ENCODE measurements around the gene SGO2. TPM values are rescaled to one million over a fixed set of nuclear protein-coding genes. Genes with fewer than 3 reads are reported as not detected.

SGO2 gene
- total RNA-seq, 4 donors from 2014 or later, result 0.71 to 2.5 (median 1.9) TPM

DNA sequence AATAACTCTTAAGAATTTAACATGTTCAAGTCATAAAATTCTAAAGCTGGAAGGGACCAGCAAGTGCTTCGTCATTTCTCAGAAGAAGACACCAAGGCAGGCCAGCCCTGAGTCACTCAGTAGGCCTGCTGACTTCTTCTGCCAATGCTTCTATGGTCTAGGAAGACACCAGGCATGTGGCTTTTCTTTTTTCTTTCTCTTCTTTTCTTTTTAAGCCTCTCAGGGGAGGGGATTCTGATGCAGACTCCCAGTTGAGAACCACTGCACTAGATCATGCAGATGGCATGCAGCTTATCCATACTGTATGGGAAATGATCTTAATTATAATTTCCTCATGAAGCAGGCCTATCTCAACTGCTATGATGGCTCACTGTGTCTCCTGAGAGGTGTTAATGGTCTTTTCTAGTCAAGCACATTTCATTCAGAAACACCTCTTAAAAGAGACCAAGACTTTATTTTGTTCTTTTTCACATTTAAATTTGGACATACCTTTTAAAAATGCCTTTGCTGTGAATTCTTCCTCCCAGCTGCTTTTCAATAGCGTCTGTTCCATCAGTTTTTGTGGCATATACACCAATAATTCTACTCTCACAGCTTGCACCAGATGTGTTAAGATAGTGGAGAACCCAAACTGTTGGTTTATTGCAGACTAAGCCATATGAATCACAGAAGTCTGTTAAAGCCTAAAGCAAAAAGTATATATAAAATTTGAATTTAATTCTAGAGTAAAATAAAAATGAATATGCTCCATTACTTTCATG, 27.4 kb upstream of the SGO2 start:
- intact Hi-C loops (cut with DNase I), result no loop called here
- H3K4me3 ChIP-seq, result no peak overlapping the region
- H3K27me3 ChIP-seq, result no peaks in the 10 kb centered on the region
- peak; percentile 45 for DNase-seq (ENCODE audit: extremely low spot score)
- H3K9me3 ChIP-seq, result no peaks in the 10 kb centered on the region
- TF ChIP-seq POLR2AphosphoS5 (IDR thresholded peaks at IDR 0.05) (no peak), EP300 (IDR thresholded peaks at IDR 0.05) (no peak)
- TF ChIP-seq, protein P1, sequence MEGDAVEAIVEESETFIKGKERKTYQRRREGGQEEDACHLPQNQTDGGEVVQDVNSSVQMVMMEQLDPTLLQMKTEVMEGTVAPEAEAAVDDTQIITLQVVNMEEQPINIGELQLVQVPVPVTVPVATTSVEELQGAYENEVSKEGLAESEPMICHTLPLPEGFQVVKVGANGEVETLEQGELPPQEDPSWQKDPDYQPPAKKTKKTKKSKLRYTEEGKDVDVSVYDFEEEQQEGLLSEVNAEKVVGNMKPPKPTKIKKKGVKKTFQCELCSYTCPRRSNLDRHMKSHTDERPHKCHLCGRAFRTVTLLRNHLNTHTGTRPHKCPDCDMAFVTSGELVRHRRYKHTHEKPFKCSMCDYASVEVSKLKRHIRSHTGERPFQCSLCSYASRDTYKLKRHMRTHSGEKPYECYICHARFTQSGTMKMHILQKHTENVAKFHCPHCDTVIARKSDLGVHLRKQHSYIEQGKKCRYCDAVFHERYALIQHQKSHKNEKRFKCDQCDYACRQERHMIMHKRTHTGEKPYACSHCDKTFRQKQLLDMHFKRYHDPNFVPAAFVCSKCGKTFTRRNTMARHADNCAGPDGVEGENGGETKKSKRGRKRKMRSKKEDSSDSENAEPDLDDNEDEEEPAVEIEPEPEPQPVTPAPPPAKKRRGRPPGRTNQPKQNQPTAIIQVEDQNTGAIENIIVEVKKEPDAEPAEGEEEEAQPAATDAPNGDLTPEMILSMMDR (IDR thresholded peaks at IDR 0.05), result no peak
- H3K4me1 ChIP-seq, result no peaks in the 10 kb centered on the region
- H3K27ac ChIP-seq (replicated peaks in 1 of 4), result no peak overlapping the region
- 88% methylated on average over 2 of the region's 2 CpGs for WGBS
- H3K36me3 ChIP-seq, result peaks cover 11 to 58% (median 40%) of the 10 kb centered on the region in 4 donors

DNA sequence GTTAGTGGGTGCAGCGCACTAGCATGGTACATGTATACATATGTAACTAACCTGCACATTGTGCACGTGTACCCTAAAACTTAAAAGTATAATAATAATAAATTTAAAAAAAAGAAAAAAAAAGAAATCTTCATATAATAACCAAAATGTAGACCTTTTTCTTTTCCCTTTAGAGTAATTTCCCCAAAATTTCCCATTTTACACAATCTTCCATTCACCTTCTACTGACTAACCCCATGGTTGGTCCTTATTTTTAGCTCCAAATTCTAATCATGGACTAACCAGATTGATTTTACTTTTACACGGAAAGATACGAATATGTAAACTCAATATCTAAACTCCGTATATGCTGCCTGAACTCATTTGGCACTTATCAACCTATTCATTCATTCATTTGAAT, 23.8 kb upstream of the SGO2 start:
- Histone ChIP-seq H3K36me3 (peaks cover 19 to 61% (median 33%) of the 10 kb centered on the region in 4 donors), H3K4me3 (no peak overlapping the region), H3K4me1 (no peaks in the 10 kb centered on the region), H3K27ac (replicated peaks in 1 of 4) (no peak overlapping the region), H3K27me3 (no peaks in the 10 kb centered on the region), H3K9me3 (no peaks in the 10 kb centered on the region)
- DNase-seq (ENCODE audit: extremely low spot score), result no peak
- 96% methylated on average over 5 of the region's 5 CpGs for WGBS
- no peak for TF ChIP-seq POLR2A (IDR thresholded peaks at IDR 0.05; ENCODE audit: low read depth)
- TF ChIP-seq, protein P1 (IDR thresholded peaks at IDR 0.05), result no peak
- no peak for TF ChIP-seq EP300 (IDR thresholded peaks at IDR 0.05)
- no peak for TF ChIP-seq POLR2AphosphoS5 (IDR thresholded peaks at IDR 0.05)
- intact Hi-C loops (cut with DNase I), result no loop called here

DNA sequence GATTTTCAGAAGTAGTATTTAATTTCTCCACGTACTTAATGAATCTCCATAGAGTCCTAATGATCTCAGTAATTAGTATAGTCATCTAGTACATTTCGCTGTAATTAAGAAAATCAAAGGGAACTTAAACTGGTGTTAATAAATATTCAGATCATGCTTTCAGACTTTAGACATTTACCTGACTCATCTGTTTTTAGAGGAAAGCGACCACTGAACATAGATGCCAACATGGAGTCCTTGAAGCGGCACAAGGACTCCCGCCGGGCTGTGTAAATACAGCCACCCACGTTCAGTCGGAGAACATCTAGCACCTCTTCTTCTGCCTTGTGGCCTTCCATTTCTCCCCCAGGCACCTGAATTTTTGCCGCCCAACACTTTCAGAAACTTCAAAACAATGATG, 19.3 kb upstream of the SGO2 start:
- Histone ChIP-seq H3K4me1 (peaks cover 16 to 21% (median 17%) of the 10 kb centered on the region in 4 donors), H3K9me3 (no peaks in the 10 kb centered on the region), H3K27ac (replicated peaks in 1 of 4) (no peak overlapping the region), H3K4me3 (no peak overlapping the region), H3K27me3 (no peaks in the 10 kb centered on the region), H3K36me3 (peaks cover 12 to 46% (median 23%) of the 10 kb centered on the region in 4 donors)
- TF ChIP-seq, protein P1 (IDR thresholded peaks at IDR 0.05), result no peak
- no peak for TF ChIP-seq POLR2A (IDR thresholded peaks at IDR 0.05; ENCODE audit: low read depth)
- TF ChIP-seq EP300 (IDR thresholded peaks at IDR 0.05), result no peak
- TF ChIP-seq POLR2AphosphoS5 (IDR thresholded peaks at IDR 0.05), result no peak
- DNase-seq (ENCODE audit: extremely low spot score), result no peak
- intact Hi-C loops (cut with DNase I), result no loop called here
- WGBS, result 78% methylated on average over 9 of the region's 9 CpGs

DNA sequence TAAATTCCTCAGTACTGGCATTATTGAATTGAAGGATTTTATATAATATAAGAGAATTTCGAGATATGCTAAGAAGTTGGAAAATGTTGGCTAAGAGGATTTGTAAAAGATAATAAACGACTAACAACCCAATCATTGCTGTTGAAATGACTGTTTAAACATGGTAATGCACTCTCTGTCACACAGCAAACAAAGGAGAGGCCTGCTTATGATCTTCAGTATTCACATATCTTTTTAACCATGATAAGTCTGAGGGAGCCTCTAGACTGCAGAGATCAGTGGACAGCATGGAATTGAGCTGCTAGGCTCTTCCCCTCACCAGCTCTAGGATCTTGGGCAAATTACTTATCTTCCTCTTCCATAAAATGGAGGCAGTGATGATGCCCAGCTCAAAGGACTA, 18.8 kb upstream of the SGO2 start:
- intact Hi-C loops (cut with DNase I), result no loop called here
- H3K4me1 ChIP-seq, result peaks cover 16 to 21% (median 17%) of the 10 kb centered on the region in 4 donors
- no peaks in the 10 kb centered on the region for H3K9me3 ChIP-seq
- 96% methylated on average over 2 of the region's 2 CpGs for WGBS
- peaks cover 12 to 43% (median 23%) of the 10 kb centered on the region in 4 donors for H3K36me3 ChIP-seq
- H3K4me3 ChIP-seq, result no peak overlapping the region
- DNase-seq (ENCODE audit: extremely low spot score), result no peak
- no peak overlapping the region for H3K27ac ChIP-seq (replicated peaks in 1 of 4)
- H3K27me3 ChIP-seq, result no peaks in the 10 kb centered on the region
- no peak for TF ChIP-seq POLR2AphosphoS5 (IDR thresholded peaks at IDR 0.05)
- no peak for TF ChIP-seq EP300 (IDR thresholded peaks at IDR 0.05)

DNA sequence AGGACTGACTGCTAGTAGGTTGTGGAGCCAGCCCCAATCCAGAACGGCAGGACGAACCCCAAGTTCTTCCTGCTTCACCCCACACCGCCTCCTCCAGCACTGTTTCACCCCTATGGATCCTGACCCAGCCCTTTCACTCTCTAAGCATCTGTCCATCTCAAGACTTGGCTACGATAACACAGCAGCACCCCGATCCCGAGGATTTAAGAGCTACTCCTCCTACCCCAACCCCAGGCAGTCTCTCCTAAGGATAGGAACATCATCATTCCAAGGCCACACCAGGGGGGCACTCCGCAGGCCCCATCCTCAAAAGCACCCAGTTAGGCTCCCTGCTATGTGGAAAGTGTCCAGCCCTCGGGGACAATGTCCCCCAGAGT, 16.8 kb upstream of the SGO2 start:
- Histone ChIP-seq H3K27ac (replicated peaks in 1 of 4) (peak overlapping the region; percentile 77 to 92 (median 90)), H3K36me3 (peaks cover 7 to 22% (median 13%) of the 10 kb centered on the region in 4 donors), H3K27me3 (no peaks in the 10 kb centered on the region), H3K4me1 (peaks cover 16 to 21% (median 17%) of the 10 kb centered on the region in 4 donors), H3K4me3 (peak overlapping the region; percentile 65 to 94 (median 88)), H3K9me3 (no peaks in the 10 kb centered on the region)
- 35% methylated on average over 6 of the region's 8 CpGs for WGBS
- intact Hi-C loops (cut with DNase I), result no loop called here
- DNase-seq (ENCODE audit: extremely low spot score), result no peak
- TF ChIP-seq, protein P1 (IDR thresholded peaks at IDR 0.05), result no peak
- no peak for TF ChIP-seq POLR2AphosphoS5 (IDR thresholded peaks at IDR 0.05)
- no peak for TF ChIP-seq EP300 (IDR thresholded peaks at IDR 0.05)
- TF ChIP-seq POLR2A (IDR thresholded peaks at IDR 0.05; ENCODE audit: low read depth), result no peak
